ENCODE measurements around the gene POR.

Gene POR

DNA sequence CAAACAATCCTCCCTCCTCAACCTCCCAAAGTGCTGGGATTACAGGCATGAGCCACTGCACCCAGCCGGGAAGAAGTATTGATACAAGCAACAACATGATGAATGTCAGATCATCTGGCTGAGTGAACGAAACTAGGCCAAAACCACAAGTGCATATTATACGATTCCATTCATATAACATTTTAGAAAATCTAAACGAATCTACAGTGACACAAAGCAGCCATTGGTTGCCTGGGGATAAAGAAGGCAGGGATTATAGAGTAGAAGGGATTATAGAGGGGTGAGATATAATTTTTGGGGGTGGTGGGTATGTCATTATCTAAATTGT, 47.6 kb upstream of the POR start:
- no peaks in the 10 kb centered on the region for H3K79me2 ChIP-seq (ENCODE audit: insufficient read depth, low read length)
- H3K9ac ChIP-seq (ENCODE audit: low read depth, low read length, poor library complexity, severe bottlenecking), result no peak overlapping the region
- TF ChIP-seq, protein P1, sequence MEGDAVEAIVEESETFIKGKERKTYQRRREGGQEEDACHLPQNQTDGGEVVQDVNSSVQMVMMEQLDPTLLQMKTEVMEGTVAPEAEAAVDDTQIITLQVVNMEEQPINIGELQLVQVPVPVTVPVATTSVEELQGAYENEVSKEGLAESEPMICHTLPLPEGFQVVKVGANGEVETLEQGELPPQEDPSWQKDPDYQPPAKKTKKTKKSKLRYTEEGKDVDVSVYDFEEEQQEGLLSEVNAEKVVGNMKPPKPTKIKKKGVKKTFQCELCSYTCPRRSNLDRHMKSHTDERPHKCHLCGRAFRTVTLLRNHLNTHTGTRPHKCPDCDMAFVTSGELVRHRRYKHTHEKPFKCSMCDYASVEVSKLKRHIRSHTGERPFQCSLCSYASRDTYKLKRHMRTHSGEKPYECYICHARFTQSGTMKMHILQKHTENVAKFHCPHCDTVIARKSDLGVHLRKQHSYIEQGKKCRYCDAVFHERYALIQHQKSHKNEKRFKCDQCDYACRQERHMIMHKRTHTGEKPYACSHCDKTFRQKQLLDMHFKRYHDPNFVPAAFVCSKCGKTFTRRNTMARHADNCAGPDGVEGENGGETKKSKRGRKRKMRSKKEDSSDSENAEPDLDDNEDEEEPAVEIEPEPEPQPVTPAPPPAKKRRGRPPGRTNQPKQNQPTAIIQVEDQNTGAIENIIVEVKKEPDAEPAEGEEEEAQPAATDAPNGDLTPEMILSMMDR (conservative IDR thresholded peaks at IDR 0.05; ENCODE audit: low read length), result no peak
- TF ChIP-seq EZH2phosphoT487 (IDR thresholded peaks at IDR 0.05; ENCODE audit: borderline replicate concordance), result no peak
- H3K4me1 ChIP-seq (ENCODE audit: insufficient read depth, low read length, poor library complexity, severe bottlenecking), result no peaks in the 10 kb centered on the region
- no peak overlapping the region for H2AFZ ChIP-seq (ENCODE audit: low read length)
- H3K27me3 ChIP-seq (ENCODE audit: insufficient read depth, low read length, poor library complexity, severe bottlenecking), result no peaks in the 10 kb centered on the region
- no peaks in the 10 kb centered on the region for H3K9me3 ChIP-seq (ENCODE audit: insufficient read depth, low read depth, low read length)
- H3K36me3 ChIP-seq (ENCODE audit: insufficient read depth, low read length), result no peaks in the 10 kb centered on the region
- no peak overlapping the region for H3K4me3 ChIP-seq (ENCODE audit: low read length, poor library complexity, severe bottlenecking)
- no peak overlapping the region for H3K4me2 ChIP-seq (ENCODE audit: low read depth, low read length, poor library complexity, severe bottlenecking)
- H3K9me2 ChIP-seq (replicated peaks; ENCODE audit: low read depth, low read length), result no peaks in the 10 kb centered on the region
- H4K20me1 ChIP-seq (ENCODE audit: insufficient read depth, low read length, poor library complexity, severe bottlenecking), result no peaks in the 10 kb centered on the region
- no peaks in the 10 kb centered on the region for H3F3A ChIP-seq (ENCODE audit: low read depth)

DNA sequence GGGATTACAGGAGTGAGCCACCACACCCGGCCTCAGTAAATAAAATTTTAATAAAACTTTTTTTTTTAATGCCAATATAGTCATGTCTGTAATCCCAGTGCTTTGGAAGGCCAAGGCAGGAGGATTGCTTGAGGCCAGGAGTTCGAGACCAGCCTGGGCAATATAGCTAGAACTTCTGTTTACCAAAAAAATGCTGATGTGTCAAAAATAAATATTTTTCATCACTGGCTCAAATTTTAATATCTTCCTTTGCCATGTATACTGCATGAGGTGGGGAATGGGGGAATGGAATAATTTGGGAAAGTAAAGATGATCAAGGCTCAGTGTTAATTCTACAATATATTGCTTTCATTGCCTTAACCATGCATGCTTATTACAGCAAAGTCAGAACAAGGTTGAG, 46.8 kb upstream of the POR start:
- no peaks in the 10 kb centered on the region for H3K27me3 ChIP-seq (ENCODE audit: insufficient read depth, low read length, poor library complexity, severe bottlenecking)
- H2AFZ ChIP-seq (ENCODE audit: low read length), result no peak overlapping the region
- H3K9ac ChIP-seq (ENCODE audit: low read depth, low read length, poor library complexity, severe bottlenecking), result no peak overlapping the region
- no peak overlapping the region for H3K4me2 ChIP-seq (ENCODE audit: low read depth, low read length, poor library complexity, severe bottlenecking)
- H3K36me3 ChIP-seq (ENCODE audit: insufficient read depth, low read length), result no peaks in the 10 kb centered on the region
- no peaks in the 10 kb centered on the region for H3K4me1 ChIP-seq (ENCODE audit: insufficient read depth, low read length, poor library complexity, severe bottlenecking)
- H4K20me1 ChIP-seq (ENCODE audit: insufficient read depth, low read length, poor library complexity, severe bottlenecking), result no peaks in the 10 kb centered on the region
- H3K9me3 ChIP-seq (ENCODE audit: insufficient read depth, low read depth, low read length), result no peaks in the 10 kb centered on the region
- H3F3A ChIP-seq (ENCODE audit: low read depth), result no peaks in the 10 kb centered on the region
- no peaks in the 10 kb centered on the region for H3K9me2 ChIP-seq (replicated peaks; ENCODE audit: low read depth, low read length)
- no peak for TF ChIP-seq EZH2phosphoT487 (IDR thresholded peaks at IDR 0.05; ENCODE audit: borderline replicate concordance)
- TF ChIP-seq, protein P1 (conservative IDR thresholded peaks at IDR 0.05; ENCODE audit: low read length), result no peak
- no peaks in the 10 kb centered on the region for H3K79me2 ChIP-seq (ENCODE audit: insufficient read depth, low read length)
- no peak overlapping the region for H3K4me3 ChIP-seq (ENCODE audit: low read length, poor library complexity, severe bottlenecking)

DNA sequence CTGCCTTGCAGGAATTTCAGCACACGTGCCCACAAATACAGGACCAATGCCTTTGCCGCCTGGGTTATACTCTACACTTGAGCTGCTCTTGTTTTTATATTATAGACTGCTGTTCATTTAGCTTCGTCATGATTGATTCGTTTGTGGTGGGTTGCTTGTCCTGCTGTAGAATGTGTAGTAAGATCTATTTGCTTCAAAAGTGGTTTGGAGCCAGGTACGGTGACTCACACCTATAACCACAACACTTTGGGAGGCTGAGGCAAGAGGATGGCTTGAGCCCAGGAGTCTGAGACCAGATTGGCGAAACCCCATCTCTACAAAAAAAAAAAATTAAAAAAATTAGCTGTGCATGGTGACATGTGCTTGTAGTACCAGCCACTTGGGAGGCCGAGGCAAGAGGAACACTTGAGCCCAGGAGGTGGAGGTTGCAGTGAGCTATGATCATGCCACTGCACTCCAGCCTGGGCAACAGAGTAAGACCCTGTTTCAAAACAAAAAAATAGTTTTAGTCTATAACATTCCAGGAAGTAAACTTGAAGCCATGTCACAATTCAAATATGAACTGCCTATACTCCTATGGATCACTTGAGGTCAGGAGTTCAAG, 45.1 kb upstream of the POR start:
- Histone ChIP-seq H3K4me1 (ENCODE audit: insufficient read depth, low read length, poor library complexity, severe bottlenecking) (no peaks in the 10 kb centered on the region), H3K9ac (ENCODE audit: low read depth, low read length, poor library complexity, severe bottlenecking) (no peak overlapping the region), H3K9me3 (ENCODE audit: insufficient read depth, low read depth, low read length) (no peaks in the 10 kb centered on the region), H3F3A (ENCODE audit: low read depth) (no peaks in the 10 kb centered on the region), H3K27me3 (ENCODE audit: insufficient read depth, low read length, poor library complexity, severe bottlenecking) (no peaks in the 10 kb centered on the region), H3K4me2 (ENCODE audit: low read depth, low read length, poor library complexity, severe bottlenecking) (no peak overlapping the region), H3K79me2 (ENCODE audit: insufficient read depth, low read length) (no peaks in the 10 kb centered on the region), H3K36me3 (ENCODE audit: insufficient read depth, low read length) (no peaks in the 10 kb centered on the region), H4K20me1 (ENCODE audit: insufficient read depth, low read length, poor library complexity, severe bottlenecking) (no peaks in the 10 kb centered on the region), H3K4me3 (ENCODE audit: low read length, poor library complexity, severe bottlenecking) (no peak overlapping the region), H2AFZ (ENCODE audit: low read length) (no peak overlapping the region), H3K9me2 (replicated peaks; ENCODE audit: low read depth, low read length) (no peaks in the 10 kb centered on the region)
- TF ChIP-seq EZH2phosphoT487 (IDR thresholded peaks at IDR 0.05; ENCODE audit: borderline replicate concordance), result no peak
- TF ChIP-seq, protein P1 (conservative IDR thresholded peaks at IDR 0.05; ENCODE audit: low read length), result no peak

Measured in Loucy (cell line).